Breast epithelium (tissue), 3 donors: Measurements from ENCODE around the gene IPO13.

ENCODE experiments used
- POLR2A ChIP-seq: fragments of 450-650 bp; IDR thresholded peaks from one replicate; pipeline ENCODE4 v1.6.1; 2016; ENCODE audit warnings: antibody characterized with exemption, mild to moderate bottlenecking, moderate library complexity
- POLR2AphosphoS5 ChIP-seq, 3 donors: sonication (generic); formaldehyde crosslinking; IDR thresholded peaks; one replicate each; pipeline ENCODE4 v1.6.1; 2017; ENCODE audit warnings: antibody characterized with exemption in 3 of 3
- TF ChIP-seq, protein P1 (sequence below), 3 donors: fragments of 450-650 bp; IDR thresholded peaks; one replicate each; pipeline ENCODE4 v1.5.1; 2016 to 2017; ENCODE audit warnings: antibody characterized with exemption in 3 of 3, mild to moderate bottlenecking in 3 of 3, moderate library complexity in 3 of 3

DNA sequence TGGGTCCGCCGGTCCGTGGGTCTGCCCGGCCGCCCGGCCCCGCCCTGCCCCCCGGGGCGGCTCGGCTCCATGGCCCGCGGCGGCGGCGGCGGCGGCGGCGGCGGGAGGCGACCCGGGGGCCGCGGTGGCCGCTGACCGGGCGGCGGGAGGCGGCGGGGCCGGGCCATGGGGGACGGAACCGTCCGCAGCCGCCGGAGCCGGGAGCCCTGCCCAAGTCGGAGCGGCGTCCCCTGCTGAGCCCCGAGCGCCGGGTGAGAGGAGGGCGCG is 32.4 kb downstream of the IPO13 start:
- TF ChIP-seq POLR2A: no peak
- TF ChIP-seq, protein P1, sequence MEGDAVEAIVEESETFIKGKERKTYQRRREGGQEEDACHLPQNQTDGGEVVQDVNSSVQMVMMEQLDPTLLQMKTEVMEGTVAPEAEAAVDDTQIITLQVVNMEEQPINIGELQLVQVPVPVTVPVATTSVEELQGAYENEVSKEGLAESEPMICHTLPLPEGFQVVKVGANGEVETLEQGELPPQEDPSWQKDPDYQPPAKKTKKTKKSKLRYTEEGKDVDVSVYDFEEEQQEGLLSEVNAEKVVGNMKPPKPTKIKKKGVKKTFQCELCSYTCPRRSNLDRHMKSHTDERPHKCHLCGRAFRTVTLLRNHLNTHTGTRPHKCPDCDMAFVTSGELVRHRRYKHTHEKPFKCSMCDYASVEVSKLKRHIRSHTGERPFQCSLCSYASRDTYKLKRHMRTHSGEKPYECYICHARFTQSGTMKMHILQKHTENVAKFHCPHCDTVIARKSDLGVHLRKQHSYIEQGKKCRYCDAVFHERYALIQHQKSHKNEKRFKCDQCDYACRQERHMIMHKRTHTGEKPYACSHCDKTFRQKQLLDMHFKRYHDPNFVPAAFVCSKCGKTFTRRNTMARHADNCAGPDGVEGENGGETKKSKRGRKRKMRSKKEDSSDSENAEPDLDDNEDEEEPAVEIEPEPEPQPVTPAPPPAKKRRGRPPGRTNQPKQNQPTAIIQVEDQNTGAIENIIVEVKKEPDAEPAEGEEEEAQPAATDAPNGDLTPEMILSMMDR (IDR thresholded peaks at IDR 0.05): no peak
- TF ChIP-seq POLR2AphosphoS5 (IDR thresholded peaks at IDR 0.05): no peak
